Measurements from ENCODE around the gene MRPL57.

DNA sequence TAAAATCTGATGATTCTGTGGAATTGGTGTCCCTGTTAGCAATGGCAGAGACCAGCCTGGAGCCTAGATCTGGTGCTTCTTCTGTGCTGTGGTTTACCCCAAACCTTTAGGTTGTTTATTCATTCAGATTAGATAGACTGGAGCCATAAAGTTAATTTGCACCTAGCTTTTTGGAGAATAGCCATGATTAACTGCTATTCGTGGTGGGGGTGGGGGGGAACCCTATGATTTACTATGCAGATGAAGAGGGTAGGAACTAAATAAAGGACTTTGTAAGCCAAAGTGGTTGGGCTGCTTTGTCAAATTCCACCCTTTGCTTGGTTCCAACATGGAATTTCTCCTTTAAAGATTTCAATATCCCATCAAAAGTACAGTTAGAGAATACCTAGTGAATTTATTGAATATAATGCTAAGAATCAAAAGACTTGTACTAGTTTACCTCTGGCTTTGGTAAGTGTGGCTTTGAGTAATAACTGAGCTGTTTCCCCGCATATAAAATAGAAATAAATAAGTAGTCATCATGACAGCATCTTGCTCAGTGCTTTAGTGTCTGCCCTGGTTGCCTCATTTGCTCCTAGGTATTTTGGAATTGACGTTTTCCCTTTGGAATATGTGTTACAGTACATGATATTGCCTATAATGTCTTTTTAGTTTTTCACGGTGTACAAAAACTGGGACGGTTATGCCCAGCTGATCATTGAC is 27.8 kb upstream of the MRPL57 start:
- TF ChIP-seq, protein P1, sequence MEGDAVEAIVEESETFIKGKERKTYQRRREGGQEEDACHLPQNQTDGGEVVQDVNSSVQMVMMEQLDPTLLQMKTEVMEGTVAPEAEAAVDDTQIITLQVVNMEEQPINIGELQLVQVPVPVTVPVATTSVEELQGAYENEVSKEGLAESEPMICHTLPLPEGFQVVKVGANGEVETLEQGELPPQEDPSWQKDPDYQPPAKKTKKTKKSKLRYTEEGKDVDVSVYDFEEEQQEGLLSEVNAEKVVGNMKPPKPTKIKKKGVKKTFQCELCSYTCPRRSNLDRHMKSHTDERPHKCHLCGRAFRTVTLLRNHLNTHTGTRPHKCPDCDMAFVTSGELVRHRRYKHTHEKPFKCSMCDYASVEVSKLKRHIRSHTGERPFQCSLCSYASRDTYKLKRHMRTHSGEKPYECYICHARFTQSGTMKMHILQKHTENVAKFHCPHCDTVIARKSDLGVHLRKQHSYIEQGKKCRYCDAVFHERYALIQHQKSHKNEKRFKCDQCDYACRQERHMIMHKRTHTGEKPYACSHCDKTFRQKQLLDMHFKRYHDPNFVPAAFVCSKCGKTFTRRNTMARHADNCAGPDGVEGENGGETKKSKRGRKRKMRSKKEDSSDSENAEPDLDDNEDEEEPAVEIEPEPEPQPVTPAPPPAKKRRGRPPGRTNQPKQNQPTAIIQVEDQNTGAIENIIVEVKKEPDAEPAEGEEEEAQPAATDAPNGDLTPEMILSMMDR (IDR thresholded peaks at IDR 0.05): no peak
- no peak for TF ChIP-seq POLR2A (IDR thresholded peaks at IDR 0.05)
